HEK293 (cell line): Measurements from ENCODE around the gene MAN2B1.

Source experiments
- CTCF ChIA-PET: fragments of 350-600 bp; formaldehyde crosslinking; extraction: SDS; loops from one replicate; lab custom pipeline; 2021; ENCODE audit warnings: antibody characterized with exemption; lab: Yijun Ruan, JAX
- POLR2A ChIA-PET: fragments of 300-600 bp; formaldehyde crosslinking; extraction: SDS; loops from one replicate; lab custom pipeline; 2020; ENCODE audit warnings: antibody characterized with exemption, inconsistent platforms; lab: Yijun Ruan, JAX
- H3K27ac ChIP-seq: fragments of 200-500 bp; sonication (Bioruptor generic); 2 replicates; pipeline ENCODE4 v1.5.1; 2014; ENCODE audit warnings: low read depth, low read length, control low read depth, inconsistent platforms; ENCODE audit errors: extremely low read depth
- H3K36me3 ChIP-seq, 2 experiments: fragments of 200-500 bp in 1 of 2; sonication (Bioruptor generic) in 1 of 2; 1 replicate in 1 of 2; 2 replicates in 1 of 2; pipeline ENCODE4 v1.5.1; 2014 to 2017; ENCODE audit warnings: inconsistent platforms in 2 of 2, low read length in 2 of 2; ENCODE audit not compliant: control insufficient read depth in 2 of 2, insufficient read depth in 1 of 2
- H3K4me1 ChIP-seq: fragments of 200-500 bp; sonication (Bioruptor generic); 2 replicates; pipeline ENCODE4 v1.5.1; 2014; ENCODE audit warnings: mild to moderate bottlenecking, low read length, inconsistent platforms; ENCODE audit not compliant: control insufficient read depth, insufficient read depth
- H3K4me3 ChIP-seq: 2 replicates; pipeline ENCODE4 v1.5.1; 2011; ENCODE audit warnings: low read depth, mild to moderate bottlenecking, control low read depth, low read length, moderate library complexity
- H3K9me3 ChIP-seq: fragments of 200-500 bp; sonication (Bioruptor generic); 2 replicates; pipeline ENCODE4 v1.5.1; 2014; ENCODE audit warnings: low read depth, low read length, inconsistent platforms; ENCODE audit not compliant: control insufficient read depth, insufficient read depth
- BCL11B ChIP-seq: fragments of 450-650 bp; formaldehyde crosslinking; IDR thresholded peaks from 2 replicates; pipeline ENCODE4 v1.5.1; 2016; ENCODE audit warnings: low read depth, missing biosample characterization, missing genetic modification characterization
- ELK4 ChIP-seq: IDR thresholded peaks from 2 replicates; pipeline ENCODE4 v1.6.1; 2011; ENCODE audit warnings: mild to moderate bottlenecking, low read depth, low read length, borderline replicate concordance
- GFI1B ChIP-seq: fragments of 450-650 bp; formaldehyde crosslinking; IDR thresholded peaks from 2 replicates; pipeline ENCODE4 v1.5.1; 2016; ENCODE audit warnings: missing biosample characterization, missing genetic modification characterization
- GLIS1 ChIP-seq: fragments of 450-650 bp; formaldehyde crosslinking; IDR thresholded peaks from 2 replicates; pipeline ENCODE4 v1.5.1; 2016; ENCODE audit warnings: missing biosample characterization, missing genetic modification characterization
- KLF17 ChIP-seq: fragments of 450-650 bp; formaldehyde crosslinking; IDR thresholded peaks from 2 replicates; pipeline ENCODE4 v1.5.1; 2016; ENCODE audit warnings: missing biosample characterization, missing genetic modification characterization
- PATZ1 ChIP-seq: fragments of 450-650 bp; formaldehyde crosslinking; IDR thresholded peaks from 2 replicates; pipeline ENCODE4 v1.5.1; 2016; ENCODE audit warnings: missing biosample characterization, missing genetic modification characterization
- SP2 ChIP-seq: fragments of 450-650 bp; formaldehyde crosslinking; IDR thresholded peaks from 2 replicates; pipeline ENCODE4 v1.5.1; 2016; ENCODE audit warnings: missing biosample characterization, missing genetic modification characterization
- ZBTB48 ChIP-seq: fragments of 450-650 bp; formaldehyde crosslinking; IDR thresholded peaks from 2 replicates; pipeline ENCODE4 v1.5.1; 2016; ENCODE audit warnings: missing biosample characterization, missing genetic modification characterization
- ZBTB49 ChIP-seq: fragments of 450-650 bp; formaldehyde crosslinking; IDR thresholded peaks from 2 replicates; pipeline ENCODE4 v1.5.1; 2016; ENCODE audit warnings: missing biosample characterization, missing genetic modification characterization, low read depth
- ZNF274 ChIP-seq, 2 experiments: fragments of 200-500 bp in 1 of 2; fragments of 450-650 bp in 1 of 2; sonication (Bioruptor generic) in 1 of 2; formaldehyde crosslinking in 1 of 2; IDR thresholded peaks; 2 replicates each; pipeline versions ENCODE4 v1.5.1 to v1.6.1; 2014 to 2016; ENCODE audit warnings: borderline replicate concordance in 1 of 2, inconsistent platforms in 1 of 2, low read length in 1 of 2, missing biosample characterization in 1 of 2, missing genetic modification characterization in 1 of 2
- ZNF341 ChIP-seq: fragments of 450-650 bp; formaldehyde crosslinking; IDR thresholded peaks from 2 replicates; pipeline ENCODE4; 2016; ENCODE audit warnings: low read depth, missing biosample characterization, missing genetic modification characterization
- ZNF394 ChIP-seq: fragments of 450-650 bp; formaldehyde crosslinking; IDR thresholded peaks from 2 replicates; pipeline ENCODE4 v1.5.1; 2016; ENCODE audit warnings: missing biosample characterization, missing genetic modification characterization, mild to moderate bottlenecking, moderate library complexity, borderline replicate concordance
- ZNF561 ChIP-seq: fragments of 450-650 bp; IDR thresholded peaks from 2 replicates; pipeline ENCODE4 v1.5.1; 2018; ENCODE audit warnings: missing biosample characterization, missing genetic modification characterization, borderline replicate concordance
- ZNF629 ChIP-seq: fragments of 450-650 bp; formaldehyde crosslinking; IDR thresholded peaks from 2 replicates; pipeline ENCODE4 v1.5.1; 2017; ENCODE audit warnings: missing biosample characterization, missing genetic modification characterization
- ZNF645 ChIP-seq: fragments of 450-650 bp; formaldehyde crosslinking; IDR thresholded peaks from 2 replicates; pipeline ENCODE4; 2016; ENCODE audit warnings: missing biosample characterization, missing genetic modification characterization
- ZNF660 ChIP-seq: fragments of 450-650 bp; IDR thresholded peaks from 2 replicates; pipeline ENCODE4 v1.5.1; 2018; ENCODE audit warnings: missing biosample characterization, mild to moderate bottlenecking, missing genetic modification characterization
- ZNF768 ChIP-seq: fragments of 450-650 bp; formaldehyde crosslinking; IDR thresholded peaks from 2 replicates; pipeline ENCODE4 v1.5.1; 2018; ENCODE audit warnings: missing biosample characterization, mild to moderate bottlenecking, missing genetic modification characterization
- ZNF777 ChIP-seq: fragments of 450-650 bp; formaldehyde crosslinking; IDR thresholded peaks from 2 replicates; pipeline ENCODE4 v1.5.1; 2017; ENCODE audit warnings: missing biosample characterization, missing genetic modification characterization, borderline replicate concordance

Gene MAN2B1

DNA sequence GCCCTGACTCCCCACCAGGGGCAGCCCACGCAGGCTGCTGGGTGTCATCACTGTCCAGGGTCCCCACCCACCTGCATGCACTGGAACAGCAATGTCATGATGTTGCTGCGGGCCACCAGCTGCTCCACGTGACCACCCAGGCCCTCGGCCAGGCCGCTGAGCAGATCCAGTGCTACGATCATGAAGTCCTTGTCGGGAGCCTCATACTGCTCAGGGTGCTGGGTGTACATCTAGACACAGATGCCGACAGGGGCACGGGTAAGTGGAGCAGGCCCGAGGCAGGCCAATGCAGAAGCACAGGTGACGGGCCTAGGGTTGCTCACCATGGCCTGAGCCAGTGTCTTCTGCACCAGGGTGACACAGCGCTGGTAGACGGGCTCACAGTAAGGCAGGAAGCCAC is 38.6 kb upstream of the MAN2B1 start:
- ChIA-PET POLR2A (no interaction called here), CTCF (no interaction called here)
- Histone ChIP-seq H3K4me1 (no peaks in the 10 kb centered on the region), H3K9me3 (no peaks in the 10 kb centered on the region), H3K36me3 (peaks cover 61 to 96% of the 10 kb centered on the region in 2 experiments), H3K4me3 (no peak overlapping the region), H3K27ac (no peak overlapping the region)
- TF ChIP-seq ELK4 = no peak
- no peak for TF ChIP-seq BCL11B (tag by site-specific recombination)
- TF ChIP-seq ZNF394 (tag by site-specific recombination) = no peak
- no peak for TF ChIP-seq ZNF777
- TF ChIP-seq ZNF768 (tag by site-specific recombination) = no peak
- TF ChIP-seq ZNF660 (tag by site-specific recombination) = no peak
- TF ChIP-seq ZNF645 (tag by site-specific recombination) = no peak
- TF ChIP-seq KLF17 = no peak
- TF ChIP-seq ZBTB48 = no peak

- POLR2A ChIA-PET = interaction anchor here (0.5 to 1.4 kb wide), 3 partner anchors 20 to 1420 kb away, joined by 3 to 16 read pairs (median 4); no protein-coding TSS in a partner anchor
- peaks cover 49 to 94% of the 10 kb centered on the region in 2 experiments for H3K36me3 ChIP-seq
- no peaks in the 10 kb centered on the region for H3K4me1 ChIP-seq
- TF ChIP-seq GLIS1 (tag by site-specific recombination) (peak; percentile 45; the same call in 1 of the 2 replicates), ZNF561 (tag by site-specific recombination) (no peak), PATZ1 (peak; percentile 22; the same call in 1 of the 2 replicates), SP2 (tag by site-specific recombination) (peak; percentile 72), ZNF341 (tag by site-specific recombination) (no peak), ZNF629 (no peak), GFI1B (no peak), ZNF777 (no peak), ZNF274 (IDR thresholded peaks at IDR 0.05; ENCODE audit: low read length) (no peak), ZNF274 (tag by site-specific recombination; IDR thresholded peaks at IDR 0.05; ENCODE audit: borderline replicate concordance) (no peak), ZBTB49 (tag by site-specific recombination) (no peak)
- TF ChIP-seq, all 188 proteins: peak for 3
- Histone ChIP-seq H3K4me3 (no peak overlapping the region), H3K9me3 (no peaks in the 10 kb centered on the region), H3K27ac (no peak overlapping the region)
- CTCF ChIA-PET = interaction anchor here (1.0 kb wide), 1 partner anchor 54 kb away, joined by 3 read pairs; no protein-coding TSS in a partner anchor
Observed at GRCh38 chr19:12703046-12703445, 36.5 kb upstream of the MAN2B1 start.
